HG03139 (cell line): ENCODE data around the gene TMEM86B.

Source experiments
- ATAC-seq: cut with Tn5 transposase; IDR thresholded peaks from one replicate; pipeline ENCODE4 v1.9.1; 2021; ENCODE audit not compliant: unreplicated experiment

The TMEM86B gene

GRCh38 chr19:55257461-55258420, 29.2 kb upstream of the TMEM86B start:
- no peak for ATAC-seq

- ATAC-seq, result no peak
Observed at GRCh38 chr19:55256562-55257460, 28.2 kb upstream of the TMEM86B start.

GRCh38 chr19:55255618-55256423, 27.3 kb upstream of the TMEM86B start:
- no peak for ATAC-seq

- ATAC-seq, result no peak
Observed at GRCh38 chr19:55254625-55254977, 26.0 kb upstream of the TMEM86B start.

- no peak for ATAC-seq
Observed at GRCh38 chr19:55253842-55254624, 25.5 kb upstream of the TMEM86B start.

GRCh38 chr19:55252760-55253663, 24.4 kb upstream of the TMEM86B start:
- no peak for ATAC-seq

GRCh38 chr19:55251341-55252081, 22.9 kb upstream of the TMEM86B start:
- no peak for ATAC-seq

- ATAC-seq, result no peak
Observed at GRCh38 chr19:55250262-55251036, 21.9 kb upstream of the TMEM86B start.

GRCh38 chr19:55249841-55250240, 21.3 kb upstream of the TMEM86B start:
- ATAC-seq, result no peak

GRCh38 chr19:55248704-55249103, 20.1 kb upstream of the TMEM86B start:
- no peak for ATAC-seq

- no peak for ATAC-seq
Observed at GRCh38 chr19:55248166-55248675, 19.7 kb upstream of the TMEM86B start.

GRCh38 chr19:55247621-55248099, 19.1 kb upstream of the TMEM86B start:
- ATAC-seq, result no peak

GRCh38 chr19:55246462-55247451, 18.2 kb upstream of the TMEM86B start:
- ATAC-seq, result no peak

GRCh38 chr19:55245236-55245904, 16.8 kb upstream of the TMEM86B start:
- no peak for ATAC-seq

GRCh38 chr19:55244004-55244680, 15.6 kb upstream of the TMEM86B start:
- ATAC-seq, result no peak
